Stimulated activated naive B cell treated with anti-CD40 and anti-IgM and Interleukin-4, amounts not matched to agents 10 μg/mL and 1 μg/mL and 100 μg/mL, for 72 hours (primary cell): ENCODE data around the gene RGS7BP.
A peak's percentile ranks its signal among the peaks of the same experiment; 100 is the strongest.

Source experiments
- ATAC-seq, 2 donors: fragments of 150-1000 bp; cut with Tn5 transposase; replicated peaks; 2 replicates each; pipeline ENCODE4 v1.10.0; 2021; ENCODE audit warnings: moderate library complexity in 1 of 2
- DNase-seq: peaks from one replicate; pipeline ENCODE4 v3.0.0; 2021
- H3K27ac Mint-ChIP-seq: one replicate; pipeline ENCODE4 v1.8.0; 2022; ENCODE audit warnings: mild to moderate bottlenecking, mixed read lengths
- H3K27me3 Mint-ChIP-seq, 2 donors: one replicate each; pipeline ENCODE4 v1.8.0; 2022; ENCODE audit warnings: mixed read lengths in 2 of 2
- H3K36me3 Mint-ChIP-seq, 2 donors: one replicate each; pipeline ENCODE4 v1.8.0; 2022; ENCODE audit warnings: mixed read lengths in 2 of 2, mild to moderate bottlenecking in 1 of 2
- H3K4me1 Mint-ChIP-seq, 2 donors: one replicate each; pipeline ENCODE4 v1.8.0; 2022; ENCODE audit warnings: mixed read lengths in 2 of 2, mild to moderate bottlenecking in 1 of 2
- H3K4me3 Mint-ChIP-seq, 2 donors: one replicate each; pipeline ENCODE4 v1.8.0; 2022; ENCODE audit warnings: mild to moderate bottlenecking in 2 of 2, mixed read lengths in 2 of 2, moderate library complexity in 1 of 2
- H3K9me3 Mint-ChIP-seq, 2 donors: one replicate each; pipeline ENCODE4 v1.8.0; 2022; ENCODE audit warnings: mixed read lengths in 2 of 2, mild to moderate bottlenecking in 1 of 2

The RGS7BP gene

GRCh38 chr5:64632251-64632650 lies 126.4 kb downstream of the RGS7BP start:
- no peak overlapping the region for H3K4me3 Mint-ChIP-seq
- no peaks in the 10 kb centered on the region for H3K36me3 Mint-ChIP-seq
- H3K9me3 Mint-ChIP-seq, result no peaks in the 10 kb centered on the region
- H3K27ac Mint-ChIP-seq, result no peak overlapping the region
- peaks cover 3 to 4% of the 10 kb centered on the region in 2 donors for H3K4me1 Mint-ChIP-seq
- no peak for ATAC-seq
- H3K27me3 Mint-ChIP-seq, result peaks cover 12 to 13% of the 10 kb centered on the region in 2 donors
- no peak for DNase-seq

GRCh38 chr5:64634997-64635686 lies 129.3 kb downstream of the RGS7BP start:
- H3K9me3 Mint-ChIP-seq, result no peaks in the 10 kb centered on the region
- H3K27ac Mint-ChIP-seq, result no peak overlapping the region
- peaks cover 24 to 27% of the 10 kb centered on the region in 2 donors for H3K27me3 Mint-ChIP-seq
- H3K4me3 Mint-ChIP-seq, result no peak overlapping the region
- no peak for ATAC-seq
- DNase-seq, result no peak
- H3K36me3 Mint-ChIP-seq, result no peaks in the 10 kb centered on the region
- H3K4me1 Mint-ChIP-seq, result peaks cover 4 to 5% of the 10 kb centered on the region in 2 donors

- H3K27me3 Mint-ChIP-seq, result peaks cover 24 to 27% of the 10 kb centered on the region in 2 donors
- no peaks in the 10 kb centered on the region for H3K9me3 Mint-ChIP-seq
- DNase-seq, result no peak
- no peaks in the 10 kb centered on the region for H3K36me3 Mint-ChIP-seq
- peak overlapping the region; percentile 48 for H3K27ac Mint-ChIP-seq
- H3K4me3 Mint-ChIP-seq, result peak overlapping the region in 1 of 2 donors; percentile 22
- peak; percentile 25 for ATAC-seq
- peaks cover 4 to 5% of the 10 kb centered on the region in 2 donors for H3K4me1 Mint-ChIP-seq
Observed at GRCh38 chr5:64637144-64637543, 131.3 kb downstream of the RGS7BP start.

GRCh38 chr5:64637837-64638443 lies 132.1 kb downstream of the RGS7BP start:
- H3K27me3 Mint-ChIP-seq, result peaks cover 24 to 27% of the 10 kb centered on the region in 2 donors
- H3K36me3 Mint-ChIP-seq, result no peaks in the 10 kb centered on the region
- ATAC-seq, result no peak
- peaks cover 4 to 5% of the 10 kb centered on the region in 2 donors for H3K4me1 Mint-ChIP-seq
- no peaks in the 10 kb centered on the region for H3K9me3 Mint-ChIP-seq
- no peak overlapping the region for H3K4me3 Mint-ChIP-seq
- DNase-seq, result no peak
- no peak overlapping the region for H3K27ac Mint-ChIP-seq

GRCh38 chr5:64644831-64645230 lies 139.0 kb downstream of the RGS7BP start:
- no peaks in the 10 kb centered on the region for H3K27me3 Mint-ChIP-seq
- ATAC-seq, result no peak
- H3K27ac Mint-ChIP-seq, result no peak overlapping the region
- H3K4me3 Mint-ChIP-seq, result no peak overlapping the region
- no peaks in the 10 kb centered on the region for H3K36me3 Mint-ChIP-seq
- no peaks in the 10 kb centered on the region for H3K4me1 Mint-ChIP-seq
- H3K9me3 Mint-ChIP-seq, result no peaks in the 10 kb centered on the region
- DNase-seq, result no peak

GRCh38 chr5:64646169-64646568 lies 140.4 kb downstream of the RGS7BP start:
- ATAC-seq, result no peak
- no peak for DNase-seq
- Mint-ChIP-seq H3K27me3 (peaks cover 0 to 7% of the 10 kb centered on the region in 2 donors), H3K4me1 (no peaks in the 10 kb centered on the region), H3K36me3 (no peaks in the 10 kb centered on the region), H3K4me3 (no peak overlapping the region), H3K27ac (no peak overlapping the region), H3K9me3 (peaks cover 0 to 2% of the 10 kb centered on the region in 2 donors)

GRCh38 chr5:64649512-64649911 lies 143.7 kb downstream of the RGS7BP start:
- H3K27ac Mint-ChIP-seq, result no peak overlapping the region
- H3K4me1 Mint-ChIP-seq, result no peaks in the 10 kb centered on the region
- peaks cover 6 to 7% of the 10 kb centered on the region in 2 donors for H3K27me3 Mint-ChIP-seq
- no peak overlapping the region for H3K4me3 Mint-ChIP-seq
- ATAC-seq (no peak), DNase-seq (no peak)
- peaks cover 0 to 2% of the 10 kb centered on the region in 2 donors for H3K36me3 Mint-ChIP-seq
- H3K9me3 Mint-ChIP-seq, result peaks cover 0 to 8% of the 10 kb centered on the region in 2 donors

GRCh38 chr5:64653766-64654560 lies 148.1 kb downstream of the RGS7BP start:
- Mint-ChIP-seq H3K36me3 (peaks cover 0 to 3% of the 10 kb centered on the region in 2 donors), H3K27ac (no peak overlapping the region), H3K4me1 (no peaks in the 10 kb centered on the region), H3K9me3 (peaks cover 6 to 14% of the 10 kb centered on the region in 2 donors), H3K4me3 (no peak overlapping the region), H3K27me3 (peaks cover 6 to 7% of the 10 kb centered on the region in 2 donors)
- no peak for ATAC-seq
- DNase-seq, result no peak

GRCh38 chr5:64654561-64654938 lies 148.7 kb downstream of the RGS7BP start:
- H3K27ac Mint-ChIP-seq, result no peak overlapping the region
- no peaks in the 10 kb centered on the region for H3K4me1 Mint-ChIP-seq
- H3K4me3 Mint-ChIP-seq, result no peak overlapping the region
- peaks cover 0 to 3% of the 10 kb centered on the region in 2 donors for H3K36me3 Mint-ChIP-seq
- H3K9me3 Mint-ChIP-seq, result peaks cover 6 to 14% of the 10 kb centered on the region in 2 donors
- peaks cover 6 to 7% of the 10 kb centered on the region in 2 donors for H3K27me3 Mint-ChIP-seq
- DNase-seq (no peak), ATAC-seq (no peak)

- peaks cover 0 to 3% of the 10 kb centered on the region in 2 donors for H3K36me3 Mint-ChIP-seq
- H3K4me3 Mint-ChIP-seq, result no peak overlapping the region
- ATAC-seq (no peak), DNase-seq (no peak)
- peaks cover 0 to 6% of the 10 kb centered on the region in 2 donors for H3K27me3 Mint-ChIP-seq
- H3K4me1 Mint-ChIP-seq, result no peaks in the 10 kb centered on the region
- peaks cover 6 to 14% of the 10 kb centered on the region in 2 donors for H3K9me3 Mint-ChIP-seq
- H3K27ac Mint-ChIP-seq, result no peak overlapping the region
Observed at GRCh38 chr5:64655596-64655995, 149.8 kb downstream of the RGS7BP start.

GRCh38 chr5:64659289-64659688 lies 153.5 kb downstream of the RGS7BP start:
- H3K4me1 Mint-ChIP-seq, result no peaks in the 10 kb centered on the region
- H3K27me3 Mint-ChIP-seq, result peaks cover under 1% of the 10 kb centered on the region in 2 donors
- H3K4me3 Mint-ChIP-seq, result no peak overlapping the region
- peaks cover 0 to 1% of the 10 kb centered on the region in 2 donors for H3K36me3 Mint-ChIP-seq
- H3K9me3 Mint-ChIP-seq, result peaks cover 5 to 6% of the 10 kb centered on the region in 2 donors
- H3K27ac Mint-ChIP-seq, result no peak overlapping the region
- ATAC-seq (no peak), DNase-seq (no peak)
